ENCODE measurements around the gene CCDC70. TPM values are rescaled to one million over a fixed set of nuclear protein-coding genes. Genes with fewer than 3 reads are reported as not detected.

The CCDC70 gene
- total and polyA plus RNA-seq, 7 experiments from 2014 or later: not detected

- H3K4me1 Mint-ChIP-seq: peaks cover 60 to 94% (median 85%) of the 10 kb centered on the region in 7 donors
- H3K4me1 ChIP-seq (ENCODE audit: control insufficient read depth in 2 of 2, insufficient read depth in 2 of 2, low read length in 2 of 2): peaks cover 48 to 82% of the 10 kb centered on the region in 2 donors
- H3K9me3 ChIP-seq (ENCODE audit: control insufficient read depth in 2 of 3, low read length in 3 of 3): no peaks in the 10 kb centered on the region
- peak overlapping the region in 9 of 10 donors; percentile 46 to 100 (median 97) for H3K4me3 Mint-ChIP-seq
- H3K27ac ChIP-seq (ENCODE audit: low read depth, low read length): peak overlapping the region; percentile 85
- H3K27me3 Mint-ChIP-seq: peaks cover 0 to 1% (median 0%) of the 10 kb centered on the region in 5 donors
- H3K4me3 ChIP-seq (ENCODE audit: low read length): no peak overlapping the region
- no peaks in the 10 kb centered on the region for H3K9me3 Mint-ChIP-seq
- H3K27ac Mint-ChIP-seq: peak overlapping the region in 8 of 9 donors; percentile 91 to 99 (median 95)
- H3K27me3 ChIP-seq (ENCODE audit: control insufficient read depth in 2 of 2, insufficient read depth in 2 of 2, low read length in 2 of 2): no peaks in the 10 kb centered on the region
- POLR2A ChIA-PET: interaction anchor here (0.6 to 3.2 kb wide), 5 partner anchors 11 to 1693 kb away, joined by 3 to 40 read pairs (median 4); no protein-coding TSS in a partner anchor
- CTCF ChIA-PET: interaction anchor here (0.7 to 6.7 kb wide), 2 partner anchors 15 to 108 kb away, joined by 3 to 73 read pairs; no protein-coding TSS in a partner anchor
- H3K36me3 ChIP-seq (ENCODE audit: control insufficient read depth in 2 of 3, insufficient read depth in 3 of 3, low read length in 3 of 3): peaks cover 0 to 23% (median 11%) of the 10 kb centered on the region in 3 experiments
- H3K36me3 Mint-ChIP-seq: peaks cover 0 to 26% (median 9%) of the 10 kb centered on the region in 5 donors
- ATAC-seq (no peak), DNase-seq (no peak)
- intact Hi-C loops (cut with micrococcal nuclease): loop anchor here in 1 of 2 donors (5.0 kb wide), 1 partner anchor 195 kb away; the partner anchor contains the start of genes ALG11 and ATP7B
Observed at GRCh38 chr13:51817717-51818116, 44.1 kb upstream of the CCDC70 start.

GRCh38 chr13:51818276-51818675 lies 43.5 kb upstream of the CCDC70 start:
- H3K27me3 ChIP-seq (ENCODE audit: control insufficient read depth in 2 of 2, insufficient read depth in 2 of 2, low read length in 2 of 2): no peaks in the 10 kb centered on the region
- H3K9me3 Mint-ChIP-seq: no peaks in the 10 kb centered on the region
- H3K27ac ChIP-seq (ENCODE audit: low read depth, low read length): peak overlapping the region; percentile 85
- H3K4me3 ChIP-seq (ENCODE audit: low read length): no peak overlapping the region
- H3K4me3 Mint-ChIP-seq: peak overlapping the region in 9 of 10 donors; percentile 85 to 100 (median 97)
- peaks cover 0 to 1% (median 0%) of the 10 kb centered on the region in 5 donors for H3K27me3 Mint-ChIP-seq
- H3K4me1 Mint-ChIP-seq: peaks cover 58 to 90% (median 79%) of the 10 kb centered on the region in 7 donors
- H3K36me3 Mint-ChIP-seq: peaks cover 0 to 26% (median 6%) of the 10 kb centered on the region in 5 donors
- H3K27ac Mint-ChIP-seq: peak overlapping the region in 8 of 9 donors; percentile 91 to 99 (median 95)
- ATAC-seq (no peak), DNase-seq (no peak)
- peaks cover 53 to 79% of the 10 kb centered on the region in 2 donors for H3K4me1 ChIP-seq (ENCODE audit: control insufficient read depth in 2 of 2, insufficient read depth in 2 of 2, low read length in 2 of 2)
- intact Hi-C loops (cut with micrococcal nuclease): loop anchor here in 1 of 2 donors (5.0 kb wide), 1 partner anchor 194 kb away; the partner anchor contains the start of genes ALG11 and ATP7B
- CTCF ChIA-PET: interaction anchor here (0.7 to 6.7 kb wide), 2 partner anchors 15 to 107 kb away, joined by 3 to 73 read pairs; no protein-coding TSS in a partner anchor
- peaks cover 0 to 17% (median 5%) of the 10 kb centered on the region in 3 experiments for H3K36me3 ChIP-seq (ENCODE audit: control insufficient read depth in 2 of 3, insufficient read depth in 3 of 3, low read length in 3 of 3)
- H3K9me3 ChIP-seq (ENCODE audit: control insufficient read depth in 2 of 3, low read length in 3 of 3): no peaks in the 10 kb centered on the region
- POLR2A ChIA-PET: interaction anchor here (0.6 to 12.1 kb wide), 6 partner anchors 8 to 1694 kb away, joined by 3 to 324 read pairs (median 6); no protein-coding TSS in a partner anchor

DNA sequence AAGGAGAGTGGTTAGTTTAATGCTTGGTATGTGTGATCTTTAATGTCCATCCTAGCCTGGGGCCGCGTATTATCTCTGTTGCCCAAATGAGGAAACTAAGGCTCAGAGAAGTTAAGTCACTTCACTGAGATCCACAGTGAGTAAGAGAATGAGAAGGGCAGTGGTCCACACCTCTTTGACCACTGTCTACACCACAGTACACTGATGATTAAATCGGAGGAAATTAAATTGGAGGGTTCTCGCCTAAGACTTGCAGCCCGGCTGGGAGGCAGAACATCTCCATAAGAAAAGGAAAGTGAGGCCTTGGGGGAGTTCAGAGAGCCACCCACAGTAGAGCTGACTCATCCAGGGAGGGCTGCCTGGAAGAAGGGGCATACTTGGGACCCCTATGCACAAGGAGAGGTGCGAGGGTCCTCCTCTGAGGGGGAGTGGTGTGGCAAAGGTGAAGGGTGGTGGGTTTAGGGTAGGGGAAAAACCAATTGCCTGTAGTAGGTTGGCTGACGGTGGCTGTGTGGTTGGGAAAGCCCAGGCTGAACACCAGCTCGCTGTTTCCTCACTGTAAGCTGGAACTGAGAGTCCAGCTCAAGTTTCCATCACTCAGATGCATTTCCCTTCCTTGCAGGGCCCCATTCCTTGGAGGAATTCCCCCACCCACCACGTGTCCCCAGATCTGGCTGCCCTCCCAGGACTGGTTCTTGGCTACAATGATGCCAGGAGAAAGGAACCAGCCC lies 42.8 kb upstream of the CCDC70 start:
- Mint-ChIP-seq H3K9me3 (no peaks in the 10 kb centered on the region), H3K27ac (peak overlapping the region in 8 of 9 donors; percentile 91 to 99 (median 95)), H3K4me3 (peak overlapping the region; percentile 20 to 100 (median 97)), H3K4me1 (peaks cover 58 to 83% (median 76%) of the 10 kb centered on the region in 7 donors), H3K36me3 (peaks cover 0 to 23% (median 7%) of the 10 kb centered on the region in 5 donors), H3K27me3 (peaks cover 0 to 1% (median 0%) of the 10 kb centered on the region in 5 donors)
- peak overlapping the region; percentile 85 for H3K27ac ChIP-seq (ENCODE audit: low read depth, low read length)
- DNase-seq (peak in 2 of 9 donors; percentile 68 to 74), ATAC-seq (peak; percentile 60)
- ChIA-PET POLR2A (interaction anchor here (0.7 to 12.1 kb wide), 10 partner anchors 8 to 367 kb away, joined by 3 to 324 read pairs (median 6); partner anchors contain the start of gene INTS6), CTCF (interaction anchor here (1.5 to 6.7 kb wide), 2 partner anchors 11 to 14 kb away, joined by 5 to 73 read pairs; no protein-coding TSS in a partner anchor)
- no peaks in the 10 kb centered on the region for H3K27me3 ChIP-seq (ENCODE audit: control insufficient read depth in 2 of 2, insufficient read depth in 2 of 2, low read length in 2 of 2)
- H3K36me3 ChIP-seq (ENCODE audit: control insufficient read depth in 2 of 3, insufficient read depth in 3 of 3, low read length in 3 of 3): peaks cover 0 to 11% (median 4%) of the 10 kb centered on the region in 3 experiments
- intact Hi-C loops (cut with micrococcal nuclease): loop anchor here in 1 of 2 donors (5.0 kb wide), 1 partner anchor 193 kb away; the partner anchor contains the start of genes ALG11 and ATP7B
- peaks cover 60 to 73% of the 10 kb centered on the region in 2 donors for H3K4me1 ChIP-seq (ENCODE audit: control insufficient read depth in 2 of 2, insufficient read depth in 2 of 2, low read length in 2 of 2)
- peak overlapping the region; percentile 40 for H3K4me3 ChIP-seq (ENCODE audit: low read length)
- H3K9me3 ChIP-seq (ENCODE audit: control insufficient read depth in 2 of 3, low read length in 3 of 3): no peaks in the 10 kb centered on the region

- peak overlapping the region; percentile 85 for H3K27ac ChIP-seq (ENCODE audit: low read depth, low read length)
- H3K9me3 ChIP-seq (ENCODE audit: control insufficient read depth in 2 of 3, low read length in 3 of 3): no peaks in the 10 kb centered on the region
- H3K4me3 Mint-ChIP-seq: peak overlapping the region; percentile 18 to 100 (median 97)
- H3K4me3 ChIP-seq (ENCODE audit: low read length): peak overlapping the region; percentile 40
- ChIA-PET POLR2A (interaction anchor here (0.7 to 12.1 kb wide), 9 partner anchors 9 to 368 kb away, joined by 3 to 324 read pairs (median 7); partner anchors contain the start of gene INTS6), CTCF (interaction anchor here (1.5 to 6.7 kb wide), 2 partner anchors 10 to 13 kb away, joined by 5 to 73 read pairs; no protein-coding TSS in a partner anchor)
- DNase-seq (no peak), ATAC-seq (no peak)
- H3K36me3 ChIP-seq (ENCODE audit: control insufficient read depth in 2 of 3, insufficient read depth in 3 of 3, low read length in 3 of 3): peaks cover 0 to 7% (median 4%) of the 10 kb centered on the region in 3 experiments
- peaks cover 66 to 67% of the 10 kb centered on the region in 2 donors for H3K4me1 ChIP-seq (ENCODE audit: control insufficient read depth in 2 of 2, insufficient read depth in 2 of 2, low read length in 2 of 2)
- peaks cover 58 to 80% (median 74%) of the 10 kb centered on the region in 7 donors for H3K4me1 Mint-ChIP-seq
- no peaks in the 10 kb centered on the region for H3K9me3 Mint-ChIP-seq
- H3K27me3 ChIP-seq (ENCODE audit: control insufficient read depth in 2 of 2, insufficient read depth in 2 of 2, low read length in 2 of 2): no peaks in the 10 kb centered on the region
- peak overlapping the region in 8 of 9 donors; percentile 91 to 99 (median 95) for H3K27ac Mint-ChIP-seq
- H3K36me3 Mint-ChIP-seq: peaks cover 0 to 25% (median 12%) of the 10 kb centered on the region in 5 donors
- peaks cover 0 to 1% (median 0%) of the 10 kb centered on the region in 5 donors for H3K27me3 Mint-ChIP-seq
- intact Hi-C loops (cut with micrococcal nuclease): loop anchor here in 1 of 2 donors (5.0 kb wide), 1 partner anchor 193 kb away; the partner anchor contains the start of genes ALG11 and ATP7B
Observed at GRCh38 chr13:51819544-51819943, 42.2 kb upstream of the CCDC70 start.

GRCh38 chr13:51820016-51820597 lies 41.7 kb upstream of the CCDC70 start:
- Mint-ChIP-seq H3K4me3 (peak overlapping the region in 9 of 10 donors; percentile 85 to 100 (median 97)), H3K4me1 (peaks cover 53 to 79% (median 69%) of the 10 kb centered on the region in 7 donors), H3K27ac (peak overlapping the region in 8 of 9 donors; percentile 91 to 99 (median 95)), H3K9me3 (no peaks in the 10 kb centered on the region), H3K27me3 (peaks cover 0 to 1% (median 0%) of the 10 kb centered on the region in 5 donors), H3K36me3 (peaks cover 0 to 25% (median 12%) of the 10 kb centered on the region in 5 donors)
- CTCF ChIA-PET: interaction anchor here (0.9 to 6.7 kb wide), 5 partner anchors 8 to 14 kb away, joined by 3 to 73 read pairs (median 5); no protein-coding TSS in a partner anchor
- peak overlapping the region; percentile 85 for H3K27ac ChIP-seq (ENCODE audit: low read depth, low read length)
- POLR2A ChIA-PET: interaction anchor here (1.3 to 12.1 kb wide), 6 partner anchors 8 to 368 kb away, joined by 5 to 324 read pairs (median 52); partner anchors contain the start of gene INTS6
- H3K36me3 ChIP-seq (ENCODE audit: control insufficient read depth in 2 of 3, insufficient read depth in 3 of 3, low read length in 3 of 3): peaks cover 0 to 7% (median 4%) of the 10 kb centered on the region in 3 experiments
- no peak for DNase-seq
- ATAC-seq: no peak
- H3K4me3 ChIP-seq (ENCODE audit: low read length): peak overlapping the region; percentile 40
- no peaks in the 10 kb centered on the region for H3K27me3 ChIP-seq (ENCODE audit: control insufficient read depth in 2 of 2, insufficient read depth in 2 of 2, low read length in 2 of 2)
- intact Hi-C loops (cut with micrococcal nuclease): no loop called here
- H3K4me1 ChIP-seq (ENCODE audit: control insufficient read depth in 2 of 2, insufficient read depth in 2 of 2, low read length in 2 of 2): peaks cover 62 to 65% of the 10 kb centered on the region in 2 donors
- H3K9me3 ChIP-seq (ENCODE audit: control insufficient read depth in 2 of 3, low read length in 3 of 3): no peaks in the 10 kb centered on the region
